Kidney (tissue), 14 donors: ENCODE measurements around the gene OSBP2. TPM values are rescaled to one million over a fixed set of nuclear protein-coding genes. Genes with fewer than 3 reads are reported as not detected.

Source experiments
- DNase-seq, 5 donors: peaks; one replicate each; pipeline ENCODE4 v3.0.0-alpha.2; 2013 to 2020
- FAIRE-seq: peaks from 2 replicates; lab custom pipeline; 2012; peaks lifted over from hg19 to GRCh38; lab: Jason Lieb, UNC
- H3K27ac ChIP-seq, 2 donors: one replicate each; pipeline ENCODE4 v1.7.0; 2013; ENCODE audit warnings: low read depth in 2 of 2, low read length in 2 of 2, inconsistent platforms in 1 of 2
- H3K27me3 ChIP-seq: one replicate; pipeline ENCODE4 v1.7.1; 2013; ENCODE audit warnings: low read length, inconsistent platforms; ENCODE audit not compliant: control insufficient read depth, insufficient read depth
- H3K36me3 ChIP-seq, 3 donors: one replicate each; pipeline versions ENCODE4 v1.7.0 to v1.7.1; 2013; ENCODE audit warnings: low read length in 3 of 3, control low read depth in 1 of 3, inconsistent platforms in 1 of 3; ENCODE audit not compliant: insufficient read depth in 3 of 3, control insufficient read depth in 2 of 3
- H3K4me1 ChIP-seq, 3 donors: one replicate each; pipeline versions ENCODE4 v1.7.0 to v1.7.1; 2013; ENCODE audit warnings: low read length in 3 of 3, inconsistent platforms in 1 of 3, low read depth in 1 of 3; ENCODE audit not compliant: control insufficient read depth in 2 of 3, insufficient read depth in 2 of 3
- H3K4me3 ChIP-seq, 3 donors: one replicate each; pipeline versions ENCODE4 v1.7.0 to v1.8.1; 2013; ENCODE audit warnings: low read length in 3 of 3, control low read depth in 1 of 3, inconsistent platforms in 1 of 3
- H3K9ac ChIP-seq, 3 donors: one replicate each; pipeline versions ENCODE4 v1.7.0 to v1.7.1; 2013; ENCODE audit warnings: low read length in 3 of 3, control low read depth in 1 of 3, inconsistent platforms in 1 of 3
- H3K9me3 ChIP-seq, 3 donors: one replicate each; pipeline versions ENCODE4 v1.7.0 to v1.7.1; 2013; ENCODE audit warnings: low read length in 3 of 3, control low read depth in 1 of 3, inconsistent platforms in 1 of 3; ENCODE audit not compliant: control insufficient read depth in 2 of 3, insufficient read depth in 1 of 3
- intact Hi-C: fragments of 100-400 bp; cut with DNase I; formaldehyde crosslinking; loops from one replicate; pipeline ENCODE4 v1.11.1; 2022
- polyA plus RNA-seq: library from polyadenylated mRNA; stranded (reverse); fragments of 350-450 nt; fragmentation: Illumina TruSeq; extraction: RNeasy Lipid Tissue Mini Kit (QIAGEN cat#74804); gene quantifications from one replicate; pipeline ENCODE4 v1.2.3, GENCODE V29; 2014; ENCODE audit warnings: low read depth, low replicate concordance; ENCODE audit not compliant: insufficient read depth
- total RNA-seq: library from RNA; stranded (reverse); fragmentation: NEBNext Ultra II Directional; extraction: Animal tissue kit (Norgen Biotek cat#: 25700); gene quantifications from one replicate; pipeline ENCODE4 v1.2.1, GENCODE V29; 2021
- TF ChIP-seq, protein P1 (sequence below): IDR thresholded peaks from 3 replicates; pipeline ENCODE4 v1.5.1; 2012; ENCODE audit warnings: mild to moderate bottlenecking, moderate library complexity, borderline replicate concordance; ENCODE audit not compliant: insufficient read depth; ENCODE audit errors: extremely low read depth
- donor health status: control.
- donor health status: control.
- donor health status: control.
- donor health status: control.
- donor health status: control.
- donor health status: DM: yes; HTN: yes; CAD: no.
- donor health status: Normal renal cell carcinoma (clear cell type).

The OSBP2 gene
- total and polyA plus RNA-seq, 2 donors from 2014 or later, result 3.4 to 4.0 TPM

DNA sequence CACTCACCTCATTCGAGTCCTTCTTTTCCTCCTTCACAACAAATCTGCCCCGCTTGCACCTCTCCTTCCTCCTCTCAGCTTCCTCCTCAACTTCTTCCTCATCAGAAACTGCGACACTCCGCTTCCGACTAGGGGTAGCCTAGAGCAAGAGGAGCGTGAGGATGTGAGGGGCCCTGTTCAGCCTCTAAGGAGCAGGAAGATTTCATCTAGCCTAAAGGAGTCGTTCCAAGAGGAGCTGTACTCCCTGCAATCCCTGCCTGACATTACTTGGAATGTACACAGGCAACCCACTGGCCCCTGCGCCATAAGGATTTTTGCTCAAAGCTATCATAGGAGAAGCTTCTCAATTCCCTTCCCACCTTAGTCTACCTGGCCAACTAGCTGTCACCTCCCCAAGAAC, 239.4 kb downstream of the OSBP2 start:
- intact Hi-C loops, result no loop called here
- Histone ChIP-seq H3K9ac (no peak overlapping the region), H3K9me3 (no peaks in the 10 kb centered on the region), H3K4me1 (no peaks in the 10 kb centered on the region), H3K4me3 (no peak overlapping the region), H3K27me3 (no peaks in the 10 kb centered on the region), H3K36me3 (peaks cover 18 to 75% (median 68%) of the 10 kb centered on the region in 3 donors), H3K27ac (no peak overlapping the region)
- TF ChIP-seq, protein P1, sequence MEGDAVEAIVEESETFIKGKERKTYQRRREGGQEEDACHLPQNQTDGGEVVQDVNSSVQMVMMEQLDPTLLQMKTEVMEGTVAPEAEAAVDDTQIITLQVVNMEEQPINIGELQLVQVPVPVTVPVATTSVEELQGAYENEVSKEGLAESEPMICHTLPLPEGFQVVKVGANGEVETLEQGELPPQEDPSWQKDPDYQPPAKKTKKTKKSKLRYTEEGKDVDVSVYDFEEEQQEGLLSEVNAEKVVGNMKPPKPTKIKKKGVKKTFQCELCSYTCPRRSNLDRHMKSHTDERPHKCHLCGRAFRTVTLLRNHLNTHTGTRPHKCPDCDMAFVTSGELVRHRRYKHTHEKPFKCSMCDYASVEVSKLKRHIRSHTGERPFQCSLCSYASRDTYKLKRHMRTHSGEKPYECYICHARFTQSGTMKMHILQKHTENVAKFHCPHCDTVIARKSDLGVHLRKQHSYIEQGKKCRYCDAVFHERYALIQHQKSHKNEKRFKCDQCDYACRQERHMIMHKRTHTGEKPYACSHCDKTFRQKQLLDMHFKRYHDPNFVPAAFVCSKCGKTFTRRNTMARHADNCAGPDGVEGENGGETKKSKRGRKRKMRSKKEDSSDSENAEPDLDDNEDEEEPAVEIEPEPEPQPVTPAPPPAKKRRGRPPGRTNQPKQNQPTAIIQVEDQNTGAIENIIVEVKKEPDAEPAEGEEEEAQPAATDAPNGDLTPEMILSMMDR, result no peak
- FAIRE-seq (no peak), DNase-seq (peak in 1 of 5 donors; percentile 24)

- Histone ChIP-seq H3K4me1 (no peaks in the 10 kb centered on the region), H3K9me3 (no peaks in the 10 kb centered on the region), H3K27ac (no peak overlapping the region), H3K9ac (no peak overlapping the region), H3K27me3 (no peaks in the 10 kb centered on the region), H3K36me3 (peaks cover 7 to 83% (median 71%) of the 10 kb centered on the region in 3 donors), H3K4me3 (no peak overlapping the region)
- DNase-seq (no peak), FAIRE-seq (no peak)
- TF ChIP-seq, protein P1, result no peak
- intact Hi-C loops, result no loop called here
Observed at GRCh38 chr22:30940685-30941362, 246.2 kb downstream of the OSBP2 start.

DNA sequence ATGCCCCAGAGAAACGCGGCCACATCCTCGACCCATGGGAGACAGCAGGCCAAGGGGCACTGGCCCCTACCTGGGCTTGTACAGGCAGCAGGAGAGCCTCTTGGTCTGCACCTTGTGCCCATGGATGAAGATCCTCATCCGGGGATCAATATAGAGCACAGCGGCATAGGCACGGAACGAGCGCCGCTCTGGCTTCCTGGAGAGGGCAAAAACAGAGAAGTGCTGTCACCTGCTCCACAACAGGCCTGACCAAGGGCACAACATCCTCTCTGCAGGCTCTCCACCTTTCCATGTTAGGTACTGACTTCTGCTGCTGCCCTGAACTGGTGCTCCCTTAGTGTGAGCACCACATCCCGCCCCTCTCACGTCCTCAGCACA, 246.7 kb downstream of the OSBP2 start:
- no peak for DNase-seq
- Histone ChIP-seq H3K9me3 (no peaks in the 10 kb centered on the region), H3K9ac (no peak overlapping the region), H3K36me3 (peaks cover 10 to 83% (median 73%) of the 10 kb centered on the region in 3 donors), H3K27me3 (no peaks in the 10 kb centered on the region), H3K27ac (no peak overlapping the region), H3K4me3 (no peak overlapping the region), H3K4me1 (no peaks in the 10 kb centered on the region)
- FAIRE-seq, result no peak
- TF ChIP-seq, protein P1, result no peak
- intact Hi-C loops, result no loop called here
